Measurements from ENCODE around the gene RNF115.
"Not testable (repeated sequence)": the region's sequence is repeated elsewhere in the genome, so short reads cannot be mapped to it uniquely, and the experiment has no call there.

Gene RNF115

DNA sequence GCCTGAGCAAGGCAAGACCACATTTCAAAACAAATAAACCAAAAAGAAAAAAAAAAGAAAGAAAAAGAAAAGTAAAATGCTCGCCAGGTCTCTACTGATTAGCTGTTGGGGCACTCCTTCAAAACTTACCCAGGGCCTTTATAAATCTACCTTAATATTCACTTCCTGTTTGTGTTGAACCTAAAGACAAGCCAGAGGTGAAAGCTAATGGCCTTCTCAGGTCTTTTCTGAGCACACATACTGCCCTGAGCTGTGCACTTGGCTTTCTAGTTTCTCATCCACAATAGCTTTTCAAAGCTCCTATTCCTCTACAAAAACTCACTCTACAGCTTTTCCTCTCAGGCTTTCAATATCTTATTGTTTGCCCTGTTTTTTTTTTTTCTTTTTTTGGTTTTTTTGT, 50.5 kb downstream of the RNF115 start:
- no peaks in the 10 kb centered on the region for H3K27me3 ChIP-seq (ENCODE audit: insufficient read depth, poor library complexity, severe bottlenecking)
- no peak for DNase-seq (ENCODE audit: low read depth in 1 of 2, low spot score in 1 of 2)
- no peak overlapping the region for H3K27ac ChIP-seq (replicated peaks)
- H3K4me3 ChIP-seq (replicated peaks; ENCODE audit: insufficient read depth, low read length), result no peak overlapping the region
- peak; percentile 15; the same call in 1 of the 2 replicates for TF ChIP-seq SPI1 (IDR thresholded peaks at IDR 0.05; ENCODE audit: borderline replicate concordance, low read depth)
- no peak for TF ChIP-seq GABPA (IDR thresholded peaks at IDR 0.05; ENCODE audit: low read depth)

DNA sequence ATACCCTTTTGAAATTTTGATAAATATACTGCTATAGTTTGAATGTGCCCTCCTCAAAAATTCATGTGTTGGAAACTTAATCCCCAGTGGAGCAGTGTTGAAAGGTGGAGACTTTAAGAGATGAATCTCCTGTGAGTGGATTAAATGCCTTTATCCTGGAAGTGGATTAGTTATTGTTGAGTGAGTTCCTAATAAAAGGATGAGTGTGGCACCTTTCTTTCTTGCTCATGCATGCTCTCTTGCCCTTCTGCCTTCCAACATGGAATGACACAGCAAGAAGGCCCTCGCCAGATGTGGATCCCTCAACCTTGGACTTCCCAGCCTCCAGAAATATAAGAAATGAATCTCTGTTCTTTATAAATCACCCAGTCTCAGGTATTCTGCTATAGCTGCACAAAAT, 52.8 kb downstream of the RNF115 start:
- TF ChIP-seq, protein P1, sequence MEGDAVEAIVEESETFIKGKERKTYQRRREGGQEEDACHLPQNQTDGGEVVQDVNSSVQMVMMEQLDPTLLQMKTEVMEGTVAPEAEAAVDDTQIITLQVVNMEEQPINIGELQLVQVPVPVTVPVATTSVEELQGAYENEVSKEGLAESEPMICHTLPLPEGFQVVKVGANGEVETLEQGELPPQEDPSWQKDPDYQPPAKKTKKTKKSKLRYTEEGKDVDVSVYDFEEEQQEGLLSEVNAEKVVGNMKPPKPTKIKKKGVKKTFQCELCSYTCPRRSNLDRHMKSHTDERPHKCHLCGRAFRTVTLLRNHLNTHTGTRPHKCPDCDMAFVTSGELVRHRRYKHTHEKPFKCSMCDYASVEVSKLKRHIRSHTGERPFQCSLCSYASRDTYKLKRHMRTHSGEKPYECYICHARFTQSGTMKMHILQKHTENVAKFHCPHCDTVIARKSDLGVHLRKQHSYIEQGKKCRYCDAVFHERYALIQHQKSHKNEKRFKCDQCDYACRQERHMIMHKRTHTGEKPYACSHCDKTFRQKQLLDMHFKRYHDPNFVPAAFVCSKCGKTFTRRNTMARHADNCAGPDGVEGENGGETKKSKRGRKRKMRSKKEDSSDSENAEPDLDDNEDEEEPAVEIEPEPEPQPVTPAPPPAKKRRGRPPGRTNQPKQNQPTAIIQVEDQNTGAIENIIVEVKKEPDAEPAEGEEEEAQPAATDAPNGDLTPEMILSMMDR (IDR thresholded peaks at IDR 0.05; ENCODE audit: insufficient read depth, low read length), result no peak
- TF ChIP-seq, protein P2, sequence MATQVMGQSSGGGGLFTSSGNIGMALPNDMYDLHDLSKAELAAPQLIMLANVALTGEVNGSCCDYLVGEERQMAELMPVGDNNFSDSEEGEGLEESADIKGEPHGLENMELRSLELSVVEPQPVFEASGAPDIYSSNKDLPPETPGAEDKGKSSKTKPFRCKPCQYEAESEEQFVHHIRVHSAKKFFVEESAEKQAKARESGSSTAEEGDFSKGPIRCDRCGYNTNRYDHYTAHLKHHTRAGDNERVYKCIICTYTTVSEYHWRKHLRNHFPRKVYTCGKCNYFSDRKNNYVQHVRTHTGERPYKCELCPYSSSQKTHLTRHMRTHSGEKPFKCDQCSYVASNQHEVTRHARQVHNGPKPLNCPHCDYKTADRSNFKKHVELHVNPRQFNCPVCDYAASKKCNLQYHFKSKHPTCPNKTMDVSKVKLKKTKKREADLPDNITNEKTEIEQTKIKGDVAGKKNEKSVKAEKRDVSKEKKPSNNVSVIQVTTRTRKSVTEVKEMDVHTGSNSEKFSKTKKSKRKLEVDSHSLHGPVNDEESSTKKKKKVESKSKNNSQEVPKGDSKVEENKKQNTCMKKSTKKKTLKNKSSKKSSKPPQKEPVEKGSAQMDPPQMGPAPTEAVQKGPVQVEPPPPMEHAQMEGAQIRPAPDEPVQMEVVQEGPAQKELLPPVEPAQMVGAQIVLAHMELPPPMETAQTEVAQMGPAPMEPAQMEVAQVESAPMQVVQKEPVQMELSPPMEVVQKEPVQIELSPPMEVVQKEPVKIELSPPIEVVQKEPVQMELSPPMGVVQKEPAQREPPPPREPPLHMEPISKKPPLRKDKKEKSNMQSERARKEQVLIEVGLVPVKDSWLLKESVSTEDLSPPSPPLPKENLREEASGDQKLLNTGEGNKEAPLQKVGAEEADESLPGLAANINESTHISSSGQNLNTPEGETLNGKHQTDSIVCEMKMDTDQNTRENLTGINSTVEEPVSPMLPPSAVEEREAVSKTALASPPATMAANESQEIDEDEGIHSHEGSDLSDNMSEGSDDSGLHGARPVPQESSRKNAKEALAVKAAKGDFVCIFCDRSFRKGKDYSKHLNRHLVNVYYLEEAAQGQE (IDR thresholded peaks at IDR 0.05; ENCODE audit: insufficient replicate concordance, low read depth), result no peak
- TF ChIP-seq SPI1 (IDR thresholded peaks at IDR 0.05; ENCODE audit: borderline replicate concordance, low read depth), result no peak
- TF ChIP-seq GABPA (IDR thresholded peaks at IDR 0.05; ENCODE audit: low read depth), result no peak
- TF ChIP-seq POLR2AphosphoS5 (IDR thresholded peaks at IDR 0.05; ENCODE audit: low read depth), result no peak
- DNase-seq (ENCODE audit: low read depth in 1 of 2, low spot score in 1 of 2), result no peak
- H3K27me3 ChIP-seq (ENCODE audit: insufficient read depth, poor library complexity, severe bottlenecking), result no peaks in the 10 kb centered on the region
- H3K4me3 ChIP-seq (replicated peaks; ENCODE audit: insufficient read depth, low read length), result no peak overlapping the region
- no peak overlapping the region for H3K27ac ChIP-seq (replicated peaks)

DNA sequence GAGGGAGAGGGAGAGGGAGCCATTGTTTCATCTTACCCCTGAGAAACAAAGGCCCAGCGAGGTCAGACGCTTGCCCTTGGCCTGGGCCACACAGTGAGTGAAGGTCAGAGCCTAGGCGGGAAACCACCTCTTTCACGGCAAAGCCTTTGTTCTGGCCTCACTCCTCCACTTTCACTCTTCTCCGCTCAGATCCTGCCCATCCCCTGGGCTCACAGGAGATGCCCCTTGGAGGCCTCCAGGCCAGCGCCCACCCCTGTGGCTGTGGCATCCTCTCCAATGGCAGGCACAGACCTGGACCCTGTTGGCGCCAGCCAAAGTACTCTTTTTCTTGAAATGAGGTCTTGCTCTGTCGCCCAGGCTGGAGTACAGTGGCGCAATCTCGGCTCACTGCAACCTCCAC, 55.9 kb downstream of the RNF115 start:
- H3K4me3 ChIP-seq (replicated peaks; ENCODE audit: insufficient read depth, low read length); DNase-seq (ENCODE audit: low read depth in 1 of 2, low spot score in 1 of 2); H3K27me3 ChIP-seq (ENCODE audit: insufficient read depth, poor library complexity, severe bottlenecking); H3K27ac ChIP-seq (replicated peaks): not testable (repeated sequence)

DNA sequence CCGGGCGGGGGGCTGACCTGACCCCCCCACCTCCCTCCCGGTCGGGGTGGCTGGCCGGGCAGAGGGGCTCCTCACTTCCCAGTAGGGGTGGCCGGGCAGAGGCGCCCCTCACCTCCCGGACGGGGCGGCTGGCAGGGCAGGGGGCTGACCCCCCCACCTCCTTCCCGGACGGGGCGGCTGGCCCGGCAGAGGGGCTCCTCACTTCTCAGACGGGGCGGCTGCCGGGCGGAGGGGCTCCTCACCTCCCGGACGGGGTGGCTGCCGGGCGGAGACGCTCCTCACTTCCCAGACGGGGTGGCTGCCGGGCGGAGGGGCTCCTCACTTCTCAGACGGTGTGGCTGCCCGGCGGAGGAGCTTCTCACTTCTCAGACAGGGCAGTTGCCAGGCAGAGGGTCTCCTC, 57.0 kb downstream of the RNF115 start:
- not testable (repeated sequence) for DNase-seq (ENCODE audit: low read depth in 1 of 2, low spot score in 1 of 2); H3K4me3 ChIP-seq (replicated peaks; ENCODE audit: insufficient read depth, low read length); H3K27me3 ChIP-seq (ENCODE audit: insufficient read depth, poor library complexity, severe bottlenecking); H3K27ac ChIP-seq (replicated peaks)

DNA sequence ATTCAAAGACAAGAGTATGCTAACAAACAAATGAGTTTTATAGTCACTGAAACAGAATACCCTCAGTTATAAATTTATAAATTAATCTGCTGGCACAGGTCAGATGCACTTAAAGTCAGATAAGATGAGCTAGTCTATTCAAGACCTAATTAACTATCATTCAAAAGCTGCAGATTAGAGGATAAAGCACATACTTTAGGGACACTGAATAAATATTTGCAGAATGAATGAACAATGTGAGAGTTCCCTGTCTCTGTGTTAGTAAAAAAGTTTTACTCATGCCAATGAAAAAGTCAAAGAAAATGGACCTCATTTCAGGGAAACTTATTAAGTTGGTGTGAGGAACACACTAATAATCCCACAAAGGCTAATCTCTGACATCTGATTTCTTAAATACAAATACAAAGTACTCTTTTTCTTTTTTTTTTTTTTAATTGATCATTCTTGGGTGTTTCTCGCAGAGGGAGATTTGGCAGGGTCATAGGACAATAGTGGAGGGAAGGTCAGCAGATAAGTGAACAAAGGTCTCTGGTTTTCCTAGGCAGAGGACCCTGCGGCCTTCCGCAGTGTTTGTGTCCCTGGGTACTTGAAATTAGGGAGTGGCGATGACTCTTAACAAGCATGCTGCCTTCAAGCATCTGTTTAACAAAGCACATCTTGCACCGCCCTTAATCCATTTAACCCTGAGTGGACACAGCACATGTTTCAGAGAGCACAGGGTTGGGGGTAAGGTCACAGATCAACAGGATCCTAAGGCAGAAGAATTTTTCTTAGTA, 58.1 kb downstream of the RNF115 start:
- not testable (repeated sequence) for H3K27ac ChIP-seq (replicated peaks); H3K27me3 ChIP-seq (ENCODE audit: insufficient read depth, poor library complexity, severe bottlenecking); DNase-seq (ENCODE audit: low read depth in 1 of 2, low spot score in 1 of 2); H3K4me3 ChIP-seq (replicated peaks; ENCODE audit: insufficient read depth, low read length)

DNA sequence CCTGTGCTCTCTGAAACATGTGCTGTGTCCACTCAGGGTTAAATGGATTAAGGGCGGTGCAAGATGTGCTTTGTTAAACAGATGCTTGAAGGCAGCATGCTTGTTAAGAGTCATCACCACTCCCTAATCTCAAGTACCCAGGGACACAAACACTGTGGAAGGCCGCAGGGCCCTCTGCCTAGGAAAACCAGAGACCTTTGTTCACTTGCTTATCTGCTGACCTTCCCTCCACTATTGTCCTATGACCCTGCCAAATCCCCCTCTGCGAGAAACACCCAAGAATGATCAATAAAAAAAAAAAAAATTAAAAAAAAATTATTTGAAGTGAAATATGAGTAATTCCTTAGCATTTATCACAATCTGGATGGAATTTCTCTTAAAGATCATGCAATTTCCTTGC, 58.8 kb downstream of the RNF115 start:
- not testable (repeated sequence) for H3K27ac ChIP-seq (replicated peaks); DNase-seq (ENCODE audit: low read depth in 1 of 2, low spot score in 1 of 2); H3K27me3 ChIP-seq (ENCODE audit: insufficient read depth, poor library complexity, severe bottlenecking); H3K4me3 ChIP-seq (replicated peaks; ENCODE audit: insufficient read depth, low read length)

DNA sequence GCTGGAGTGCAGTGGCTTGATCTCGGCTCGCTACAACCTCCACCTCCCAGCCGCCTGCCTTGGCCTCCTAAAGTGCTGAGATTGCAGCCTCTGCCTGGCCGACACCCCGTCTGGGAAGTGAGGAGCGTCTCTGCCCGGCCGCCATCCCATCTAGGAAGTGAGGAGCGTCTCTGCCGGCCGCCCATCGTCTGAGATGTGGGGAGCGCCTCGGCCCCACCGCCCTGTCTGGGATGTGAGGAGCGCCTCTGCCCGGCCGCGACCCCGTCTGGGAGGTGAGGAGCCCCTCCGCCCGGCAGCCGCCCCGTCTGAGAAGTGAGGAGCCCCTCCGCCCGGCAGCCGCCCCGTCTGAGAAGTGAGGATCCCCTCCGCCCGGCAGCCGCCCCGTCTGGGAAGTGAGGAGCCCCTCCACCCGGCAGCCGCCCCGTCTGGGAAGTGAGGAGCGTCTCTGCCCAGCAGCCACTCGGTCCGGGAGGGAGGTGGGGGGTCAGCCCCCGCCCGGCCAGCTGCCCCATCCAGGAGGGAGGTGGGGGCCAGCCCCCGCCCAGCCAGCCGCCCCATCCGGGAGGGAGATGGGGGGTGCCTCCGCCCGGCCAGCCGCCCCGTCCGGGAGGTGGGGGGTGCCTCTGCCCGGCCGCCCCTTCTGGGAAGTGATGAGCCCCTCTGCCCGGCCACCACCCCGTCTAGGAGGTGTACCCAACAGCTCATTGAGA, 59.5 kb downstream of the RNF115 start:
- not testable (repeated sequence) for DNase-seq (ENCODE audit: low read depth in 1 of 2, low spot score in 1 of 2); H3K4me3 ChIP-seq (replicated peaks; ENCODE audit: insufficient read depth, low read length); H3K27ac ChIP-seq (replicated peaks); H3K27me3 ChIP-seq (ENCODE audit: insufficient read depth, poor library complexity, severe bottlenecking)

DNA sequence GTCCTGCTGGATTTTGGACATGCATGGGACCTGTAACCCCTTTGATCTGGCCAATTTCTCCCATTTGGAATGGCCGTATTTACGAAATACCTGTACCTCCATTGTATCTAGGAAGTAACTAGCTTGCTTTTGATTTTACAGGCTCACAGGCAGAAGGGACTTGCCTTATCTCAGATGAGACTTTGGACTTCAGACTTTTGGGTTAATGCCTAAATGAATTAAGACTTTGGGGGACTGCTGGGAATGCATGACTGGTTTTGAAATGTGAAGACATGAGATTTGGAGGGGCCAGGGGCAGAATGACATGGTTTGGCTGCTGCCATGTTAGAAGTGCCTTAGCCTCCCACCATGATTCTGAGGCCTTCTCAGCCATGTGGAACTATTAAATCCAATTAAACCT, 61.9 kb downstream of the RNF115 start:
- H3K4me3 ChIP-seq (replicated peaks; ENCODE audit: insufficient read depth, low read length); H3K27me3 ChIP-seq (ENCODE audit: insufficient read depth, poor library complexity, severe bottlenecking); H3K27ac ChIP-seq (replicated peaks); DNase-seq (ENCODE audit: low read depth in 1 of 2, low spot score in 1 of 2): not testable (repeated sequence)

DNA sequence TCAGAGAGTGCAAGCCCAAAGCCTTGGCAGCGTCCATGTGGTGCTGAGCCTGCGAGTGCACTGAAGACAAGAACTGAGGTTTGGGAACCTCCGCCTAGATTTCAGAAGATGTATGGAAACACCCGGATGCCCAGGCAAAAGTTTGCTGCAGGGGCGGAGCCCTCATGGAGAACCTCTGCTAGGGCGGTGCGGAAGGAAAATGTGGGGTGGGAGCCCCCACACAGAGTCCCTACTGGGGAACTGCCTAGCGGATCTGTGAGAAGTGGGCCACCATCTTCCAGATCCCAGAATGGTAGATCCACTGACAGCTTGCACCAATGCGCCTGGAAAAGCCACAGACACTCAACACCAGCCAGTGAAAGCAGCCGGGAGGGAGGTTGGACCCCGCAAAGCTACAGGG, 62.4 kb downstream of the RNF115 start:
- H3K27ac ChIP-seq (replicated peaks); DNase-seq (ENCODE audit: low read depth in 1 of 2, low spot score in 1 of 2): not testable (repeated sequence)

DNA sequence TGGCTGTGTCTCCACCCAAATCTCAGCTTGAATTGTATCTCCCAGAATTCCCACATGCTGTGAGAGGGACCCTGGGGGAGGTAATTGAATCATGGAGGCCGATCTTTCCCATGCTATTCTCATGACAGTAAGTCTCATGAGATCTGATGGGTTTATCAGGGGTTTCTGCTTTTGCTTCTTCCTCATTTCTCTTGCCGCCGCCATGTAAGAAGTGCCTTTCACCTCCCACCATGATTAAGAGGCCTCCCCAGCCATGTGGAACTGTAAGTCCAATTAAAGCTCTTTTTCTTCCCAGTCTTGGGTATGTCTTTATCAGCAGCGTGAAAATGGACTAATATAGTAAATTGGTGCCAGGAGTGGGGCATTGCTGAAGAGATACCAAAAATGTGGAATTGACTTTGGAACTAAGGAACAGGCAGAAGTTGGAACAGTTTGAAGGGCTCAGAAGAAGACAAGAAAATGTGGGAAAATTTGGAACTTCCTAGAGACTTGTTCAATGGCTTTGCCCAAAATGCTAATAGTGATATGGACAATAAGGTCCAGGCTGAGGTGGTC, 63.4 kb downstream of the RNF115 start:
- not testable (repeated sequence) for DNase-seq (ENCODE audit: low read depth in 1 of 2, low spot score in 1 of 2); H3K27me3 ChIP-seq (ENCODE audit: insufficient read depth, poor library complexity, severe bottlenecking); H3K27ac ChIP-seq (replicated peaks); H3K4me3 ChIP-seq (replicated peaks; ENCODE audit: insufficient read depth, low read length)

More for the DNA sequence above, 62.4 kb downstream of the RNF115 start:
- H3K27me3 ChIP-seq (ENCODE audit: insufficient read depth, poor library complexity, severe bottlenecking); H3K4me3 ChIP-seq (replicated peaks; ENCODE audit: insufficient read depth, low read length): not testable (repeated sequence)

Data from HL-60 (cell line).